Muscle layer of colon (tissue), 2 donors: Measurements from ENCODE around the gene PPIL1.
"Not testable (repeated sequence)": the region's sequence is repeated elsewhere in the genome, so short reads cannot be mapped to it uniquely, and the experiment has no call there.

ENCODE experiments used
- H3K27ac ChIP-seq: one replicate; pipeline ENCODE4 v1.7.0; 2013; ENCODE audit warnings: low read depth, mild to moderate bottlenecking, low read length, moderate library complexity
- H3K27me3 ChIP-seq, 2 donors: one replicate each; pipeline ENCODE4 v1.7.0; 2013; ENCODE audit warnings: low read length in 2 of 2, mild to moderate bottlenecking in 2 of 2; ENCODE audit not compliant: insufficient read depth in 2 of 2, control insufficient read depth in 1 of 2
- H3K36me3 ChIP-seq: one replicate; pipeline ENCODE4 v1.7.0; 2013; ENCODE audit warnings: mild to moderate bottlenecking, low read length; ENCODE audit not compliant: insufficient read depth
- H3K4me1 ChIP-seq: one replicate; pipeline ENCODE4 v1.7.0; 2013; ENCODE audit warnings: mild to moderate bottlenecking, low read length; ENCODE audit not compliant: insufficient read depth
- H3K4me3 ChIP-seq, 2 donors: one replicate each; pipeline ENCODE4 v1.7.0; 2013; ENCODE audit warnings: low read length in 2 of 2, low read depth in 1 of 2, mild to moderate bottlenecking in 1 of 2, moderate library complexity in 1 of 2
- H3K9ac ChIP-seq: one replicate; pipeline ENCODE4 v1.7.0; 2013; ENCODE audit warnings: low read length
- H3K9me3 ChIP-seq: one replicate; pipeline ENCODE4 v1.7.0; 2013; ENCODE audit warnings: mild to moderate bottlenecking, low read length
- donor health status: abdominal sarcoma.
- donor health status: Adenocarcinoma of cecum.

Gene PPIL1

DNA sequence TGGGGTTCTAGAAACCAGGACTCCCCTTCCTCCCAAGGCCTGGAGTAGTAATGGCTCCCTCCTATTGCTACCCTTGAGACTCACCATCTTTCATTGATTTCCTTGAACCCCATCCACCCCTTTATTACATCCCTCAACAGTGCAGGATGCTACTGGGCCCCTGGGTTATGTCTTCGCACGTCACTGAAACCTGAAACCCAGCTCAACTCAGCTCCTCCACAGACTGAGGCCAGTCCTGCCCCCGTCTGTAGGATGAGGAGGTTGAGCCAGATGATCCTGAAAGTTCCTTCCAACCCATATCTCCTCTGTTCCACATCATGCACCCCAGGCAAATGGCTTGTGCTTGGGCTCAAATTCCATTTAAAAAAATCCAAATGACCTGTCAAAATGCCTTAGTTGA is 56.8 kb downstream of the PPIL1 start:
- H3K27me3 ChIP-seq: no peaks in the 10 kb centered on the region
- no peak overlapping the region for H3K4me3 ChIP-seq
- H3K9ac ChIP-seq: no peak overlapping the region
- H3K27ac ChIP-seq: no peak overlapping the region
- H3K9me3 ChIP-seq: no peaks in the 10 kb centered on the region
- no peaks in the 10 kb centered on the region for H3K36me3 ChIP-seq
- H3K4me1 ChIP-seq: no peaks in the 10 kb centered on the region

DNA sequence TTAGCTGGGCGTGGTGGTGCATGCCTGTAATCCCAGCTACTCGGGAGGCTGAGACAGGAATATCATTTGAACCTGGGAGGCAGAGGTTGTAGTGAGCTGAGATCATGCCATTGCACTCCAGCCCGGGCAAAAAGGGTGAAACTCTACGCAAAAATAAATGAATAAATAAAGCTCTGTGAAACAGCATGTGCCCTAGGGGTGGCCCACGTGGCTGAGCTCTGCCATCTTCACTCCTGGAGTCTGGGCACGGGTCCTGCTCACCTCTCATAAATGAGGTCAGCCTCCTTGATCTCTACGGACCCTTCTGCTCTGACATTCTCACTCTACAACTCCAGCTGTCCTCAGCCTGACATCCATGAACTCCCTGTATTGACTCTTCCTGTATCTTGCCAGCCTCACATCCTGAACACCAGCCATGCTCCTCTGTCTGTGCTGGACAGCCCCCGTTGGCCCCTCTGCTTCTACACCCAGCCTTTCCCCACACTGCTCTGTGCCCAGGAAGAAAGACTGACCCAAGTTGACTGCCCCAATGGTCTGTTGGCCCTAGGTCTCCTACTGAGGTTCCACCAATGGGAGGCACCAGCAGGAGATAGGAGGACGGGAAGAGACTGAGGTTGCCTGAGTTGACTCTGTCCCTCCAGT is 57.3 kb downstream of the PPIL1 start:
- Histone ChIP-seq H3K4me3 (no peak overlapping the region), H3K27ac (no peak overlapping the region), H3K9ac (no peak overlapping the region)

DNA sequence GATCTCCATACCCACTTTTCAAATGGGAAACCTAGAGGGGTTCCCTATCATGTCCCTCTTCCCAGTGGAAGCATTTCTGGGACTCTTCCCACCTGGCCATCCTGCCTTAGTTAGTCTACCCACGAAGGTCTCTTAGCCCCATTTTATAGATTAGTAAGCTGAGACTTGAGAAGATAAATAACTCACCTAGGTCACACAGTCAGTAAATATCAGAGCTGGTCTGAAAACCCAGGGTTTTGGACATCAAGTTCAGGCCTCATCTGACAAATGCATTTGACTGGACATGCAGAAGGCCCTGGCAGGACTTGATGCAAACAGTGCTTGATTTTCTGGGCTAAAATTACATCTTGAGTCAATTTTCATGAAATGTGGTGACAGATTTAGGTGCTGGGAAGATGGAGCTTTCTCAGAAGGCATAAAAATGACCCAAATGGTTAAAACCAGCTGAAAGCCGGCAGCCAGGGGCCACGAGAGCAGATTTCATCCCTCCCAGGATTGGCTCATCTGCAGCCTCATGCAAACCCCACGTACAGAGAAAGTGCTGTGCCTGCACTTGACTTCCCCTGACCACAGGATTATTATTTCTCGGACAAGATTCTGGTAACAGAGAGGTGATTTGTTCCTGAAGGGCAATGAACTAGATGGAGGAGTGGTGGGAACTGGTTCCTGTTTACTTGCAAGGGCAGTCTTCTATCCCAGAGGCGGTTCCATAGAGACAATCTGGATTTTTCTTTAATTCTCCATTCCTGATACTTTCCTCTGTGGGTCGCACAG is 58.5 kb downstream of the PPIL1 start:
- H3K4me1 ChIP-seq: no peaks in the 10 kb centered on the region
- no peaks in the 10 kb centered on the region for H3K27me3 ChIP-seq
- no peak overlapping the region for H3K9ac ChIP-seq
- no peak overlapping the region for H3K27ac ChIP-seq
- H3K4me3 ChIP-seq: no peak overlapping the region
- H3K9me3 ChIP-seq: no peaks in the 10 kb centered on the region
- H3K36me3 ChIP-seq: no peaks in the 10 kb centered on the region

More for the DNA sequence above, 57.3 kb downstream of the PPIL1 start:
- Histone ChIP-seq H3K36me3 (no peaks in the 10 kb centered on the region), H3K27me3 (no peaks in the 10 kb centered on the region), H3K4me1 (no peaks in the 10 kb centered on the region), H3K9me3 (no peaks in the 10 kb centered on the region)

DNA sequence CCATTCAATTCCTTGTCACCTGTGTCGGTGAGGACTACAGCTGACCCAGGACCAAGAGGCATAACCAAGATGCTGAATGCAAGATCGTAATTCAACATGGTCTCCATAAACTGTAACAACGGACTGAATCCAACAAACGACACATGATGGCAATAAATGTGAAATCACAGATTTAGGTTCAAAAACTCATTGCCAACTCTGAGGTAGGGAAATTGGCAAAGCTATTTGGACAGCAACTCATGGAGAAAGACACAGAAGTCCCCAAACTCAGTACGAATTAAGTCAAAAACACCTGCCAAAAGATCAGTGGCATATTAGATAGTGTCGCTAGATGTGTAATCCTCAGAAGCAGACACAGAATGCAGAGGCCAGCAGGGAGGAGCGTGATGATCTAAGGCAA is 60.4 kb downstream of the PPIL1 start:
- Histone ChIP-seq H3K27ac (no peak overlapping the region), H3K27me3 (no peaks in the 10 kb centered on the region), H3K36me3 (no peaks in the 10 kb centered on the region), H3K9ac (no peak overlapping the region), H3K4me3 (no peak overlapping the region), H3K4me1 (no peaks in the 10 kb centered on the region), H3K9me3 (no peaks in the 10 kb centered on the region)

DNA sequence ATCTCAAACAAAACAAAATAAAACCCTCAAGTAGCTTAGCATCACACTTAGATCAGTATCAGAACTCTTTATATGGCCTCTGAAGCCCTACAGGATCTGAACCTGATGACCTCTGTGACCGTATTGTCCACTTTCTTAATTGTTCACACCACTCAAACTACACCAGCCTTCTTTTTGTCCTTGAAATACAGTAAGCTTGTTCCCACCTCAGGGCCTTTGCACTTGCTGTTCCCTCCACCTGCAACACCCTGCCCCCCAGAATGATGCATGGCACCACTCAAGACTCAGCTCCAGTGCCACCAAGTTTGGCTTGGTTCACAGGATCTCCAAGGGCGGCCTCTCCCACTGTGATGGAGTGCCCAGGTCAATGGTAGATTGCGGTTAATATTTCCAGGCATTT is 61.1 kb downstream of the PPIL1 start:
- H3K36me3 ChIP-seq: no peaks in the 10 kb centered on the region
- H3K9me3 ChIP-seq: no peaks in the 10 kb centered on the region
- no peaks in the 10 kb centered on the region for H3K27me3 ChIP-seq
- no peak overlapping the region for H3K4me3 ChIP-seq
- H3K4me1 ChIP-seq: no peaks in the 10 kb centered on the region
- no peak overlapping the region for H3K9ac ChIP-seq
- no peak overlapping the region for H3K27ac ChIP-seq

DNA sequence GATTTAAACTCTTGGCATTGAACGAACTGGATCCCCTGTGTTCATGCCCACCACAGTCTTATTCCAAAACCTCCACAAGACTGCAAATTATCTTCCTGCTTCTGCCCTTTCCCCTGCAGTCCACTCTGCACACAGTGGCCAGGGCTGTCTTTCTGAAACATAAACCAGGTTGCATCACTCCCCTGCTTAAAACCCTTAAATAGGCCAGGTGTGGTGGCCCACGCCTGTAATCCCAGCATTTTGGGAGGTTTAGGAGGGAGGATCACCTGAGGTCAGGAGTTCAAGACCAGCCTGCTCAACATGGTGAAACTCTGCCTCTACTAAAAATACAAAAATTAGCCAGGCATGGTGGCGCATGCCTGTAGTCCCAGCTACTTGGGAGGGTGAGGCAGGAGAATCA is 61.6 kb downstream of the PPIL1 start:
- not testable (repeated sequence) for H3K9me3 ChIP-seq, H3K4me3 ChIP-seq, H3K4me1 ChIP-seq, H3K9ac ChIP-seq, H3K27ac ChIP-seq, H3K27me3 ChIP-seq, H3K36me3 ChIP-seq

DNA sequence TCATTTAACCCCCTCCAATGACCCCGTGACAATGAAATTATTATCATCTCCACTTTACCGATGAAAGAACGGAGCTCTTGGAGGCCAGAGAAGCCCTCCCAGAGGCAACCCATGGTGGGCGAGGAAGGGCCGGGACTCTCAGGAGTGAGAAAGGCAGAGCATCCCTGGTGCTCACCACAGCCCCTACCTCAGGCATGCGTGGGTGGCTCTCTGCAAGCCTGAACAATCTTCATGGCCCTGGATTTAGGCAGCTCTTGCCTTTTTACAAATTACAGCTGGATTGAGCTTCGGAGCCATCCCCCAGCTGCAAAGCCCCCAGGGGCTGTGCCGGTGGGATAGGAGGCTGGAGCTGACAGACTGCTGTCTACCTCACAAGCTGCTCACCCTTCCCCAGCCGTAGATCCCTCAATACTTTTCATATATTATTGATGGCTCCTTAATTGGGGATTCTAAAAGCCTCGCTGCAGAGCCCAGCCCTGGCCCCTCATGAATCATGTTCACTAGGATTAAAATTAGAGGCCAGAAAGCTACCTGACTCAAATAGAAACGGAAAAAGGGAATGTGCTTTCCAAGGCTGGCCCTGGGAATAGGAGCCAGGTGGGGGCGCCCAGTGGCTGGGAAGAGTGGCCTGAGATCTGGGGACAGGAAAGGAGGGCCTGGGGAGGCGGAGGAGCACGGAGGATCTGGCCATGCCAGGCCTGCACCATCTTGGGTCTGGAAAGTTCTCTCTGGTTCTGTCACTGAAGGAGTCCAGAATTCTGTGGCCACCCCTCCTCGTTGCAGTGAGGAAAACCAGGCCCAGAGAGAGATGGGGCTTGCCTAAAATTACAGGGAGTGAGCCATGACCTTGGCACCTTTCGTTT is 64.4 kb downstream of the PPIL1 start:
- H3K4me3 ChIP-seq: no peak overlapping the region
- no peak overlapping the region for H3K27ac ChIP-seq
- H3K4me1 ChIP-seq: no peaks in the 10 kb centered on the region
- no peaks in the 10 kb centered on the region for H3K9me3 ChIP-seq
- no peaks in the 10 kb centered on the region for H3K36me3 ChIP-seq
- H3K9ac ChIP-seq: no peak overlapping the region
- H3K27me3 ChIP-seq: no peaks in the 10 kb centered on the region

DNA sequence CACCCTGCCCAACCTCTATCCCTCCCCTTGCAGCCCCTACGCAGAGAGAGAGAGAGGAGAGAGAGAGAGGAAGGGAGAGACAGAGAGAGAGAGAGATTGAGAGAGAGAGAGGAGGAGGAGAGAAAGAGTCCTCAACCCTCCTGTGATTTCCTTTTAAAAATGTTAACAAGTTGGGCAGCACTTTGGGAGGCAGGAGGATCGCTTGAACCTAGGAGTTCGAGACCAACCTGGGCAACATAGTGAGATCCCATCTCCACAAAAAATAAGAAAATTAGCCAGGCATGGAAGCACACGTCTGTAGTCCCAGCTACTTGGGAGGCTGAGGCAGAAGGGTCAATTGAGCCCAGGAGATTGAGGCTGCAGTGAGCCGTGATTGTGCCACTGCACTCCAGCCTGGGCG is 65.4 kb downstream of the PPIL1 start:
- Histone ChIP-seq H3K36me3 (no peaks in the 10 kb centered on the region), H3K4me3 (no peak overlapping the region), H3K27ac (no peak overlapping the region), H3K27me3 (no peaks in the 10 kb centered on the region), H3K9ac (no peak overlapping the region), H3K9me3 (no peaks in the 10 kb centered on the region), H3K4me1 (no peaks in the 10 kb centered on the region)

DNA sequence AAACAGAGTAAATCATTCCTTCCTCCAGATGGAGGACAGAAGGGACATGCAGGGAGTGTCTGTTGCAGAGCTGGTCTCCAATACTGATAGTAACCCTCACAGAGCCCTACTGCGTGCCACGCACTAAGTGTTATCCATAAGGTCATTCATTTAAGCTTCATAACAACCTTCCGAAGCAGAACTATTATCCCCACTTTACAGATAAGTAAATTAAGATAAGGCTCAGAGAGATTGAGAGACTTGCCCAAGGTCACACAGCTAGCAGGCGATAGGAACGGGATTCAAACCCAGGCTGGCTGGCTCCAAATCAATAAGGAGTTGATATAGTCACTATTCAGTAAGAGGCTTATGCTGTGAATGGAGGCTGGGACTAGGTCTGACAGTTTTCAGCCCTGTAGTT is 66.0 kb downstream of the PPIL1 start:
- no peaks in the 10 kb centered on the region for H3K27me3 ChIP-seq
- H3K4me1 ChIP-seq: no peaks in the 10 kb centered on the region
- H3K4me3 ChIP-seq: no peak overlapping the region
- H3K36me3 ChIP-seq: no peaks in the 10 kb centered on the region
- H3K9me3 ChIP-seq: no peaks in the 10 kb centered on the region
- no peak overlapping the region for H3K27ac ChIP-seq
- no peak overlapping the region for H3K9ac ChIP-seq

DNA sequence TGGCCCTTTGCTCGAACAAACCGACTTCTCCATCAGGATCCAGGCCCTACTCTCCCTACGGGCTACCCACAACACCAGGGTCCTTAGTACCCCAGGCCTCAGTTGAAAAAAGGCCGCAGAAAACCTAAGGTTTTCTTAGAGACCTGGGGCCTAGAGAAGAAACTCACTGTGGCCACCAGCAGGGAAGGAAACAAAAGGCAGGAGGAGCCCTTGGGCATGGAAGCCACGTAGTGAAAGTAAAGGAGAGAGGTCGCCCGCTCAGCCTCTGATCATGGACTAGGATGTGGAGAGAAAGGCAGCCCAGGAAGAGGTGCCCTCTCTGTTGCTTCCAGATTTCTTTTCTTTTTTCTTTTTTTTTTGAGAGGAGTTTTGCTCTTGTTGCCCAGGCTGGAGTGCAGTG is 66.9 kb downstream of the PPIL1 start:
- Histone ChIP-seq H3K4me3 (no peak overlapping the region), H3K27me3 (no peaks in the 10 kb centered on the region), H3K9me3 (no peaks in the 10 kb centered on the region), H3K4me1 (no peaks in the 10 kb centered on the region), H3K9ac (no peak overlapping the region), H3K36me3 (no peaks in the 10 kb centered on the region), H3K27ac (no peak overlapping the region)

DNA sequence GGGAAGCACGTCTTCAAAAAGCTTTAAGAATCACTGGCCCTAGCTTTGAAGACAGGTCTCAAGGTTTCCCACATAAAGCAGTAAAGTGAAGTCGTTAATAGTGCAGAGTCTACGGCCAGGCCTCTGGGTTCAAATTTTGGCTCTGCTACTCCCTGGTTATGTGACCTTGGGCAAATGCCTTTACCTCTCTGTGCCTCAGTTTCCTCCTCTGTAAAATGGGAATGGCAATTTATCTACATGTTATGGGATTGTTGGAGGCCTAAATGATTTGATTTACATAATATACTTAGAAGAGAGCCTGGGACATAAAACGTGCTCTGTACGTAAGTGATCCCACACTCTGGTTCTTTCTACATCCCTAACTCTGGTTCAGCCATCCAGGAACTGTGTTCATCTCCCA is 67.5 kb downstream of the PPIL1 start:
- Histone ChIP-seq H3K36me3 (no peaks in the 10 kb centered on the region), H3K9ac (no peak overlapping the region), H3K27me3 (no peaks in the 10 kb centered on the region), H3K9me3 (no peaks in the 10 kb centered on the region), H3K27ac (no peak overlapping the region), H3K4me3 (no peak overlapping the region), H3K4me1 (no peaks in the 10 kb centered on the region)
